NCI-H1092 (cell line): ENCODE results near the gene PROSER1.
"Not testable (repeated sequence)": the region's sequence is repeated elsewhere in the genome, so short reads cannot be mapped to it uniquely, and the experiment has no call there.

Experiments used
- DNase-seq: peaks from one replicate; lab custom pipeline; 2025; lab: John Stamatoyannopoulos, UW

PROSER1 gene

DNA sequence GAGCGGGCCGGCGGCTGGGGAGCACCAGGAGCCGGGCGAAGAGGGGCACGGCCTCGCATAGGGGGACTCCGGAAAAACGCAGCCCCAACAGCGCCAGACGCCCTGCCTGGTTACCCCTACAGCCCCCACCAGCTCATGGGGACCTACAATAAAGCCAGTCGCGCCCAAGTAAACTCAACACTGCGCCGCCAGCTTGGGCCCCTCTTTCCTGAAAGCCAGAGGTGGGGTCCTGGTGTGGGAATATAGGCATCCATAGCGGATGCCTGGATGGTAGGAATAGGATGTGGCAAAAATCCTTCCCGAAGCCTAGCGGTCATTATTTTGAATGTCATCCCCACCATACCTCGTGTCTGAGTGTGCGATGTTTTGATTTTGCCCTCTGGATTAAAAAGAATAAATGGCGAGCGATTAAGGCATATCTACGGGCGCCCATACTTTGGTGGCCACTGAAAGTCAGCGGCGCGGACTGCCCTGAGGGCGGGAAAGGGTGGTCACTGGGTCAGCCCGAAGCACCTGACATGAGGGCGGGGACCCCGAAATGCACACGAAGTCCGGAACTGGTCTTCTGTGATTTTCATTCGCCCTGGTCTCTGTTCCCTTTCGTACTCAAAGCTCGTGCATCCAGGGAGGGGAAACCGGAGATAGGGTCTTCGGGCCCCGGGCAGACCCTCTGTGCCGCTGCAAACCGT is at the start of gene PROSER1, which contains the start of gene NHLRC3:
TSS of gene PROSER1 (minus strand) at position 210 of the 689 bp plus-strand sequence. CDS start 847 bp downstream, outside the sequence.
TSS of gene NHLRC3 (plus strand) at position 577 of the 689 bp plus-strand sequence. CDS start 184 bp downstream, outside the sequence.
- peak; percentile 88 for DNase-seq

- DNase-seq, result not testable (repeated sequence)
Observed at GRCh38 chr13:39086251-39086945, 48.5 kb upstream of the PROSER1 start.

DNA sequence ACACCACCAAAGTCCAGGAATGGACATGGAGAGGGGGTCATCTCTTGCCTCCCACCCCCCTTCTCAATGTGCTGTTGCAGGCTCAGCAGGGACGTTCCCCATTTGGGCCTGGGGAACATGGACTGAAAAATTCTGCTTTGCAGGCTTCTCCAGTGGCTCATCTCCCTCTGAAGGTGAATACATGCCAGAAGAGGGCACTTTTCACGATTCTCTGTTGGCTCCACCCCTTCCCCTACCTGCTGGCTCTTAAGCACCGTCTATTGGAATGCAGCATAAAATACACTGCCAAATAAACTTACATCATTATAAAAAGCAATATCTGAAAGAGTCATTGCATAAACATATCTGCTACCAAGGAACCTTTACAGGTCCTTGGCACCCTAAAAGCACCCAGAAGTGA is 36.1 kb upstream of the PROSER1 start:
- no peak for DNase-seq

GRCh38 chr13:39072842-39073241 is 35.0 kb upstream of the PROSER1 start:
- no peak for DNase-seq

- no peak for DNase-seq
Observed at GRCh38 chr13:39062004-39062403, 24.1 kb upstream of the PROSER1 start.

DNA sequence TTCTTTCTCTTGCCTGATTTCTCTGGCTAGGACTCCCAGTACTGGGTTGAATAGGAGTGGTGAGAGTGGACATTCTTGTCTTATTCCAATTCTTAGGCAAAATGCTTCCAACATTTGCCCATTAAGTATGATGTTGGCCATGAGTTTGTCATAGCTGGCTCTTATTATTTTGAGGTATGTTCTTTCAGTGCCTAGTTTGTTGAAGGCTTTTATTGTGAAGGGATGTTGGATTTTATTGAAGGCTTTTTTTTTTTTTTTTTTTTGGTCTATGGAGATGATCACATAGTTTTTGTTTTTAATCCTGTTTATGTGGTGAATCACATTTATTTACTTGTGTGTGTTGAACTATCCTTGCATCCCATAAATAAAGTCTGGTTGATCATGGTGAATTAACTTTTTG is 20.2 kb upstream of the PROSER1 start:
- DNase-seq, result no peak

- no peak for DNase-seq
Observed at GRCh38 chr13:39056018-39056417, 18.1 kb upstream of the PROSER1 start.

DNA sequence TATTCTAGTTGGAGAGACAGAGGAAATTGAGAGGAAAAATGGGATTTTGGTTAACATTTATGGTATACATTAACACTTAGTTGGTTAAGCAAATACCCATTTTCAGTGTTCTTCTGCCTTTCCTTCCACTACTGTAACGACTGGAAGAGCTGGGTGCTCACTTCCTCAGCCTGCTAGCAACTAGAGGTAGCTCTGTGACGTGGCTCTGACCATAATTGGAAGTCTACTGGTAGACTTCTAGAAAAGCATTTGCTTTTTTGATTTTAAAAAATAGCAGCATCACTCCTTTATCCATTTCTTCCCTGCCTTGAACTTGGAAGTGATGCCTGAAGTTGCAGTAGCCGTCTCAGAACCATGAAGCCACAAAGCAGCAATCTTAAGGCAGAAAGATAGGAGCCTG is 16.2 kb upstream of the PROSER1 start:
- DNase-seq, result no peak

DNA sequence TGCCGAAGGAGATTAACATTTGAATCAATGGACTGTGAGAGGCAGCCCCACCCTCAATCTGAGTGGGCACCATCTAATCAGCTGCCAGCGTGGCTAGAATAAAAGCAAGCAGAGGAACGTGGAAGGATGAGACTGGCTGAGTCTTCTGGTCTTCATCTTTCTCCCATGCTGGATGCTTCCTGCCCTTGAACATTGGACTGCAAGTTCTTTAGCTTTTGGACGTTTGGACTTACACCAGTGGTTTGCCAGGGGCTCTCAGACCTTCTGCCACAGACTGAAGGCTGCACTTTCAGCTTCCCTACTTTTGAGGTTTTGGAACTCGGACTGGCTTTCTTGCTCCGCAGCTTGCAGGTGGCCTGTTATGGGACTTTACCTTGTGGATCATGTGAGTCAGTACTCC is 15.1 kb upstream of the PROSER1 start:
- no peak for DNase-seq

DNA sequence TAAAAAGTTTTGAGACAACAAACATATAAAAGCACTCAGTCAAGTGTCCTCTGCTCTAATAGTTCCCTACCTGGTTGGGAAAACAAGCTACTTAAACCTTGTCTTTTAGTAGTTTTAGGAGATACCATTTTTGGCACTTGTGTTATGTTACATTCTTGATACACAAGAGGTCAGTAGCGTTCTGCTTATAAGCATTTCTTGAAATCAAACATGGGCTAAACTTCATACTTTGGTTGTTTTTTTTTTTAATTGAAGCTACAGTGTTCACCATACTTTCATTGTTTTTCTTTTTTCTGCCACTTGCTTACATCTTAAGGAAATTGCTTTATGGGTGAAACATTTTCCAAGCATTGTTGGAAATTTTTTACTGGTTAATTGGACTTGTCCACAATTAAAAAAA is 13.3 kb upstream of the PROSER1 start:
- no peak for DNase-seq

DNA sequence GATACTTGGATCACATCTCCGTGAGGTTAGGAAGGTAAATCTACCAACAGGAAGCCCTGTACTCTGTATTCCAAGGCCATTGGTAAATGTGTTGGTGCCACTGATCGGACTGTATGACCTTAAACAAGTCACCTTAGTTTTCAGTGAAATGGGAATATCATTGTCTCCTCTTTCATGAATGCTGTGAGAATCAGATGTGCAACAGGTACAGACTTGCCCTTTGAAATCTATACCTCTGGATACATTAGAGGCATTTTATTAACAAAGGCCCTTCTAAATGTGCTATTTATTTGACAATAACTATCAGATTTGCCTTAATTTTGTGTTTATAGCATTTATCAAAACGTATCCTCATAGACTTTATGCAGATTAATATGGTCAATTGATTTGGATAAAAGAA is 11.4 kb upstream of the PROSER1 start:
- DNase-seq, result no peak

DNA sequence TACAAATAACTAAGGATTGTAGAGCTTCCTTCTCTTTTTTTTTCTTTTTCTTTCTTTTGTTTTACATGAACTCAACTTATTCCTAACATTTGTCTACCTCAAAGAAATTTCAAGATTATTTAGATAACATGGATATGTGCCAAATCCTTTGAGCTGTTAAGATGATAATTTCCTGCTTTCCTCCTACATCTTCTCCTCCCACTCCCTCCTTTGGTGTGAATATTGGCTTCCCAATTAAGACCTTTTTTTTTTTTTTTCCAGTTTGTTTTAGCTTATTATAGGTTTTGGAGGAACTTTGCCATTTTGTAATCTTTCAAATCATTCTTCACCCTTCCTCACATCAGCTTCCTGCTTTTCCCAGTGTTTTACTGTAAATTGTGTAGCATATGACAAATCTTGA is 10.9 kb upstream of the PROSER1 start:
- DNase-seq, result no peak

DNA sequence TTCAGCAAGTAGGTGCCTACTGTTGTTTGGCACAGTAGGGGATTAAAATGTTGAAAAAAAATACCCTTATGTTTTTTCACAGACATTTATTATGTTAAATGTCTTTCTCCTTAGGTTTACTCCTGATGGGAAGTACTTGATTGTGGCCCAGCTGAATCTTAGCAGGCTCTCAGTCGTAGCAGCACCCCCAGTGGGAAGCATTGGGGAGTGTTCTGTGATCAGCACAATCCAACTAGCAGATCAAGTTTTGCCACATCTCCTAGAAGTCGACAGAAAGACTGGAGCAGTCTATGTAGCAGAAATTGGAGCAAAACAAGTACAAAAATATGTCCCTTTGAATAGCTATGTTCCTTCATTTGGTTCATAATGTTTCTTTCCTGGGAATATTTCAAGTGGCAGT is 9.7 kb upstream of the PROSER1 start:
- DNase-seq, result no peak

GRCh38 chr13:39044536-39044935 is 6.6 kb upstream of the PROSER1 start:
- no peak for DNase-seq

GRCh38 chr13:39040206-39040605 is 2.3 kb upstream of the PROSER1 start:
- DNase-seq, result no peak

- DNase-seq, result no peak
Observed at GRCh38 chr13:39039041-39039440, 1.2 kb upstream of the PROSER1 start.

- no peak for DNase-seq
Observed at GRCh38 chr13:39038569-39039030, 711 bp upstream of the PROSER1 start.

DNA sequence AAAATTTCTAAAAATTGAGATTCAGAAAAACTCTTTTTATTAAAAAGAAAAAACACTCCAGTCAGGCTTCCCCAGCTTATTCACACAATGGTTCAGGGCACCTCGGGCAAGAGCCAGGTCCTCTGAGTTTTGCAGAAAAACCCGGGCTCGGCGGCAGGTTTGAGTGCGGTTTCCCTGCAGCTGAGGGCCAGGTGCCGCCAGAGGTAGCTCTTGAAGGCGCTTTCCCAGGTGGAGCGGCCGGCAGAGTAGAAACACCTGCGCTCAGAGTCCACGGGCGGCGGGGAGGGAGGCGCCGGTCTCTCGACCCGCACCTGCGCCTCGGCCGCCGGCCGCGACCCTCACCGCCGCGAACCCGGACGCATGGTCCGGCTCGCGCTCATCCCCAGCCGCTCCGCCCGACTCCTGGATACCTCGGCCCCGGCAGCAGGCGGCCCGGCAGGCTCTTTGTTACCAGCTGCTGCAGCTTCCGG is 444 bp downstream of the PROSER1 start:
- no peak for DNase-seq

- no peak for DNase-seq
Observed at GRCh38 chr13:39036212-39036611, 1.7 kb downstream of the PROSER1 start.

DNA sequence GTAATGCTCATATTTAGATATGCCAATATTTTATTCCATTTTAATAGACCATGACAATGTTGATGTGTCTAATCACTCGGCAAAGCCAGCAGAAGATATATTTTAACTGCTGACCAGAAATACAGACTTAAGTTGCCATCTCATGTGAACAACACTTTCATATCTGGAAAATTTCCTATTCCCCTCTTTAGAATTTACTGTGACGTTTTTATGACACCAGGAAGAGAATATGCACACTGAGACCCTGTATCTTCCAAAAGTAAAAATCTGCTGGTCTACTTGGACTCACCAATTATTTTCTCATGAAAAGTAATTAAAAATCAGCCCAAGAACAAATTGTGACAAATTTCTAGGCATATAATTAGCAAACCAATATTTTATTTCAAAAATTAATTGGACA is 2.1 kb downstream of the PROSER1 start:
- no peak for DNase-seq

- no peak for DNase-seq
Observed at GRCh38 chr13:39035204-39035603, 2.7 kb downstream of the PROSER1 start.

DNA sequence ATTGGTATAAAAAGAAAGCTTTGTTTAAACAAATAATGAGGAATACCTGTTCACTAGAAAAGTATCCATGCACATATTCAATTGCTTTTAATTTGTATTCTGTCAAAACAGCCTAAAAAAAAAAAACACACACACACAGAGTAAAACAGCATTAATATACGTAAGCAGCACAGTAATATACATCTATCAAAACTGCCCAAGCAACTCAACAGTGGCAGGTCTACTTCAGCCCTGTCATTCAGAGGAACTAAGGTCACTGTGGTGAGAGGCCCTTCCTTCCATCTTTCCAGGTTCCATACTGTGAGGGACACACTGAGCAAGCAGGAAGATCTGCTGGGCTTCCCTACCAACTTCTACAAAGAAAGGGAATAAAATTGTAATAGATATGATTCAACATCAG is 3.8 kb downstream of the PROSER1 start:
- no peak for DNase-seq

DNA sequence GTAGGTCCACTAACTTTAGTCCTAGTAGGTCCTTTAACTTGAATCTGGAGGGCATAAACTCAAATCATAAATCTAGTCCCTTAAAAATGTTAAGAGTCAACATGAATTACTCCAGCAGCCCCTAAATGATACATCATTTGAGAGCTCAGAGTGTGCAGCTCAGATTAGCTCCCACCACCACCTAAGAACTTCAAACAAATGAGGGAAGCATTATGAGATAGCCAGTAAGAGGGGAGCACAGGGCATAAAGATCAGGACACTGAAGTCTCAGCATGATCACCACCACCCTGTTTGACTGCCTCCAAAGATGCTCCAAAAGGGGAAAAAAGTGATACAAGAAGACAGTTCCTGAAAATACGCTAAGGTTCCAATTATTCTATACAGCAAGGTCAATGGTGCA is 5.7 kb downstream of the PROSER1 start:
- DNase-seq, result no peak
